ENCODE results near the gene ARL15. TPM values are rescaled to one million over a fixed set of nuclear protein-coding genes. Genes with fewer than 3 reads are reported as not detected.

Gene ARL15
- total and polyA plus RNA-seq, 7 experiments from 2014 or later, result 9.6 to 17.1 (median 13.6) TPM

GRCh38 chr5:54178207-54178606 lies 132.2 kb downstream of the ARL15 start:
- H3K27ac ChIP-seq (ENCODE audit: low read depth, low read length), result no peak overlapping the region
- no peaks in the 10 kb centered on the region for H3K9me3 ChIP-seq (ENCODE audit: control insufficient read depth in 2 of 3, low read length in 3 of 3)
- CTCF ChIA-PET, result no interaction called here
- no peak overlapping the region for H3K4me3 ChIP-seq (ENCODE audit: low read length)
- POLR2A ChIA-PET, result no interaction called here
- Mint-ChIP-seq H3K4me1 (peaks cover 0 to 29% (median 13%) of the 10 kb centered on the region in 7 donors), H3K36me3 (peaks cover 0 to 51% (median 36%) of the 10 kb centered on the region in 5 donors), H3K27me3 (no peaks in the 10 kb centered on the region), H3K4me3 (no peak overlapping the region), H3K9me3 (peaks cover 0 to 27% (median 11%) of the 10 kb centered on the region in 11 donors), H3K27ac (no peak overlapping the region)
- DNase-seq (no peak), ATAC-seq (no peak)
- intact Hi-C loops (cut with micrococcal nuclease), result no loop called here
- no peaks in the 10 kb centered on the region for H3K27me3 ChIP-seq (ENCODE audit: control insufficient read depth in 2 of 2, insufficient read depth in 2 of 2, low read length in 2 of 2)
- no peaks in the 10 kb centered on the region for H3K4me1 ChIP-seq (ENCODE audit: control insufficient read depth in 2 of 2, insufficient read depth in 2 of 2, low read length in 2 of 2)
- H3K36me3 ChIP-seq (ENCODE audit: control insufficient read depth in 2 of 3, insufficient read depth in 3 of 3, low read length in 3 of 3), result no peaks in the 10 kb centered on the region

- Histone ChIP-seq H3K36me3 (ENCODE audit: control insufficient read depth in 2 of 3, insufficient read depth in 3 of 3, low read length in 3 of 3) (no peaks in the 10 kb centered on the region), H3K27me3 (ENCODE audit: control insufficient read depth in 2 of 2, insufficient read depth in 2 of 2, low read length in 2 of 2) (no peaks in the 10 kb centered on the region), H3K9me3 (ENCODE audit: control insufficient read depth in 2 of 3, low read length in 3 of 3) (no peaks in the 10 kb centered on the region), H3K27ac (ENCODE audit: low read depth, low read length) (no peak overlapping the region), H3K4me3 (ENCODE audit: low read length) (no peak overlapping the region), H3K4me1 (ENCODE audit: control insufficient read depth in 2 of 2, insufficient read depth in 2 of 2, low read length in 2 of 2) (no peaks in the 10 kb centered on the region)
- H3K27me3 Mint-ChIP-seq, result no peaks in the 10 kb centered on the region
- H3K9me3 Mint-ChIP-seq, result peaks cover 0 to 32% (median 11%) of the 10 kb centered on the region in 11 donors
- no peak overlapping the region for H3K4me3 Mint-ChIP-seq
- peaks cover 0 to 57% (median 37%) of the 10 kb centered on the region in 5 donors for H3K36me3 Mint-ChIP-seq
- ChIA-PET POLR2A (no interaction called here), CTCF (no interaction called here)
- DNase-seq, result no peak
- peaks cover 0 to 29% (median 13%) of the 10 kb centered on the region in 7 donors for H3K4me1 Mint-ChIP-seq
- ATAC-seq, result peak; percentile 20
- H3K27ac Mint-ChIP-seq, result no peak overlapping the region
- intact Hi-C loops (cut with micrococcal nuclease), result no loop called here
Measured at GRCh38 chr5:54177058-54177457, 133.3 kb downstream of the ARL15 start.

- no peak for ATAC-seq
- H3K27ac Mint-ChIP-seq, result peak overlapping the region in 1 of 9 donors; percentile 15
- Histone ChIP-seq H3K4me3 (ENCODE audit: low read length) (no peak overlapping the region), H3K27me3 (ENCODE audit: control insufficient read depth in 2 of 2, insufficient read depth in 2 of 2, low read length in 2 of 2) (no peaks in the 10 kb centered on the region), H3K9me3 (ENCODE audit: control insufficient read depth in 2 of 3, low read length in 3 of 3) (no peaks in the 10 kb centered on the region), H3K27ac (ENCODE audit: low read depth, low read length) (no peak overlapping the region), H3K36me3 (ENCODE audit: control insufficient read depth in 2 of 3, insufficient read depth in 3 of 3, low read length in 3 of 3) (no peaks in the 10 kb centered on the region), H3K4me1 (ENCODE audit: control insufficient read depth in 2 of 2, insufficient read depth in 2 of 2, low read length in 2 of 2) (no peaks in the 10 kb centered on the region)
- no peak for DNase-seq
- peaks cover 0 to 64% (median 40%) of the 10 kb centered on the region in 5 donors for H3K36me3 Mint-ChIP-seq
- intact Hi-C loops (cut with micrococcal nuclease), result no loop called here
- ChIA-PET POLR2A (no interaction called here), CTCF (no interaction called here)
- peak overlapping the region in 1 of 10 donors; percentile 29 for H3K4me3 Mint-ChIP-seq
- H3K4me1 Mint-ChIP-seq, result peaks cover 0 to 29% (median 13%) of the 10 kb centered on the region in 7 donors
- peaks cover 0 to 29% (median 11%) of the 10 kb centered on the region in 11 donors for H3K9me3 Mint-ChIP-seq
- no peaks in the 10 kb centered on the region for H3K27me3 Mint-ChIP-seq
Measured at GRCh38 chr5:54176066-54176830, 134.1 kb downstream of the ARL15 start.

- Histone ChIP-seq H3K27ac (ENCODE audit: low read depth, low read length) (no peak overlapping the region), H3K4me3 (ENCODE audit: low read length) (no peak overlapping the region), H3K36me3 (ENCODE audit: control insufficient read depth in 2 of 3, insufficient read depth in 3 of 3, low read length in 3 of 3) (no peaks in the 10 kb centered on the region), H3K9me3 (ENCODE audit: control insufficient read depth in 2 of 3, low read length in 3 of 3) (no peaks in the 10 kb centered on the region), H3K27me3 (ENCODE audit: control insufficient read depth in 2 of 2, insufficient read depth in 2 of 2, low read length in 2 of 2) (no peaks in the 10 kb centered on the region), H3K4me1 (ENCODE audit: control insufficient read depth in 2 of 2, insufficient read depth in 2 of 2, low read length in 2 of 2) (no peaks in the 10 kb centered on the region)
- POLR2A ChIA-PET, result no interaction called here
- DNase-seq (no peak), ATAC-seq (no peak)
- Mint-ChIP-seq H3K27me3 (no peaks in the 10 kb centered on the region), H3K4me1 (peaks cover 0 to 15% (median 12%) of the 10 kb centered on the region in 7 donors), H3K27ac (no peak overlapping the region), H3K4me3 (no peak overlapping the region), H3K9me3 (peaks cover 0 to 28% (median 11%) of the 10 kb centered on the region in 11 donors), H3K36me3 (peaks cover 4 to 75% (median 51%) of the 10 kb centered on the region in 5 donors)
- intact Hi-C loops (cut with micrococcal nuclease), result no loop called here
- CTCF ChIA-PET, result no interaction called here
Measured at GRCh38 chr5:54173251-54173650, 137.1 kb downstream of the ARL15 start.

DNA sequence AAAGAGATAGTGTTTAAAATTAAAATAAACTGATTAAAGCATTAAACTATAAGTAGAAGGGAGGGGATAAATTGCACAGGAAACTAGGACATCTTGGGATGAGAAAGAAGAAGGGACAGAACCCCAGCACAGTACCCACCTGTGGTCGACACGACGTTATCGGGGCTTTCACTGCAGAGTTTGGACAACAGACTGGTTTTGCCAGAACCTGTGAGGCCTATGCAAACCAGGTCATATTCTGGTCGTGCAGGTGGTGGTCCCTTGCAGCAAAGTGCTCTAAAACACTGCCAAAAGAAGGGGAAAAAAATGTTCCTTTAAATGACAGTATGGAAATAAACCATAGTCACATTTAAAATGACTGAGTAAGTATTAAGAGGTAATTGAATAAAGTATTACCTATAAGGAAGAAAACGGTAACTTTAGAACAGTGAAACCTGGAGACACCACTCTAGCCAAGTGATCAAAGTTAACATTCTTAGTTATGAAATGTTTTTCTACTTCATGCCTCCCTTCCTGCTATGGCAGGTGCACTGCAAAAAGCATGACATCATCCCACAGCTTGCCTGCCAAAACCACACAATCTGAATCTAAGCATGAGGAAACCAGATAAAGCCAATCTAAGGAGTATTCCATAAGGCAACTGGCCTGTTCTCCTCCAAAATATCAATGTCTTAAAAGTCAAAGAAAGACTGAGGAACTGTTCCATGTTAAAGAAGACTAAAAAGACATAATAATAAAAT lies 138.6 kb downstream of the ARL15 start:
- CTCF ChIA-PET, result no interaction called here

DNA sequence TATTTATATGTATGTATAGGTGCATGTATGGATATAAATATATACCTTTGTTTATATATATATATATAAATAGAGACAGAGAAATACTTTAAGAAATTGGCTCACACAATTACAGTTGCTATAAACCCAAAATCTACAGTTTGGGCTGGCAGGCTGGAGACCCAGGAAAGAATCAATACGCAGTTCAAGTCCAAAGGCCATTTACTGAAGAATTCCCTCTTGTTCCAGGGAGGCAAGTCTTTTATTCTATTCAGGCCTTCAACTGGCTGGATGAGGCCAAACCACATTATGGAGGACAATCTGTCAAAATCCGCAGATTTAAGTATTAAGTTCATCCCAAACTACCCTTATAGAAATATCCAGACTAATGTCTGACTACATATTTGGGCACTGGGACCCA lies 144.7 kb downstream of the ARL15 start:
- intact Hi-C loops (cut with micrococcal nuclease), result no loop called here
- POLR2A ChIA-PET, result no interaction called here
- Mint-ChIP-seq H3K27me3 (no peaks in the 10 kb centered on the region), H3K9me3 (peaks cover 0 to 29% (median 1%) of the 10 kb centered on the region in 11 donors), H3K4me1 (peaks cover 0 to 5% (median 0%) of the 10 kb centered on the region in 7 donors), H3K27ac (no peak overlapping the region), H3K4me3 (no peak overlapping the region), H3K36me3 (peaks cover 6 to 69% (median 58%) of the 10 kb centered on the region in 5 donors)
- DNase-seq, result no peak
- Histone ChIP-seq H3K36me3 (ENCODE audit: control insufficient read depth in 2 of 3, insufficient read depth in 3 of 3, low read length in 3 of 3) (no peaks in the 10 kb centered on the region), H3K27me3 (ENCODE audit: control insufficient read depth in 2 of 2, insufficient read depth in 2 of 2, low read length in 2 of 2) (no peaks in the 10 kb centered on the region), H3K27ac (ENCODE audit: low read depth, low read length) (no peak overlapping the region), H3K4me3 (ENCODE audit: low read length) (no peak overlapping the region), H3K4me1 (ENCODE audit: control insufficient read depth in 2 of 2, insufficient read depth in 2 of 2, low read length in 2 of 2) (no peaks in the 10 kb centered on the region), H3K9me3 (ENCODE audit: control insufficient read depth in 2 of 3, low read length in 3 of 3) (no peaks in the 10 kb centered on the region)
- ATAC-seq, result no peak
- CTCF ChIA-PET, result no interaction called here

More for the DNA sequence above, 138.6 kb downstream of the ARL15 start:
- Mint-ChIP-seq H3K27ac (no peak overlapping the region), H3K36me3 (peaks cover 4 to 80% (median 61%) of the 10 kb centered on the region in 5 donors), H3K9me3 (peaks cover 0 to 39% (median 13%) of the 10 kb centered on the region in 11 donors), H3K27me3 (no peaks in the 10 kb centered on the region), H3K4me1 (peaks cover 0 to 10% (median 6%) of the 10 kb centered on the region in 7 donors), H3K4me3 (no peak overlapping the region)
- no peaks in the 10 kb centered on the region for H3K4me1 ChIP-seq (ENCODE audit: control insufficient read depth in 2 of 2, insufficient read depth in 2 of 2, low read length in 2 of 2)
- H3K4me3 ChIP-seq (ENCODE audit: low read length), result no peak overlapping the region
- intact Hi-C loops (cut with micrococcal nuclease), result no loop called here
- H3K27me3 ChIP-seq (ENCODE audit: control insufficient read depth in 2 of 2, insufficient read depth in 2 of 2, low read length in 2 of 2), result no peaks in the 10 kb centered on the region
- H3K27ac ChIP-seq (ENCODE audit: low read depth, low read length), result no peak overlapping the region
- ATAC-seq (no peak), DNase-seq (no peak)
- POLR2A ChIA-PET, result no interaction called here
- H3K36me3 ChIP-seq (ENCODE audit: control insufficient read depth in 2 of 3, insufficient read depth in 3 of 3, low read length in 3 of 3), result no peaks in the 10 kb centered on the region
- no peaks in the 10 kb centered on the region for H3K9me3 ChIP-seq (ENCODE audit: control insufficient read depth in 2 of 3, low read length in 3 of 3)

Measured in naive thymus-derived CD4-positive, alpha-beta T cell (primary cell).